Neural cell (in vitro differentiated cells): ENCODE results near the gene PRPH. TPM values are rescaled to one million over a fixed set of nuclear protein-coding genes. Genes with fewer than 3 reads are reported as not detected.
A peak's percentile ranks its signal among the peaks of the same experiment; 100 is the strongest.

Experiments used
- H2AFZ ChIP-seq: fragments of 200-600, 300-800 bp; sonication (generic), shearing (Covaris generic); 2 replicates; pipeline ENCODE4 v1.6.0; 2014; ENCODE audit warnings: low read depth, mild to moderate bottlenecking, antibody characterized with exemption, low read length, moderate library complexity
- H3F3A ChIP-seq: fragments of 200-600 bp; shearing (Covaris generic); 2 replicates; pipeline ENCODE4 v1.6.1; 2016; ENCODE audit warnings: mild to moderate bottlenecking, moderate library complexity, mixed read lengths, antibody characterized with exemption, low read length; ENCODE audit not compliant: insufficient read depth, poor library complexity, severe bottlenecking
- H3K27ac ChIP-seq: fragments of 200-600, 300-800 bp; sonication (generic), shearing (Covaris generic); 2 replicates; pipeline ENCODE4 v1.5.1; 2014; ENCODE audit warnings: mild to moderate bottlenecking, low read length, moderate library complexity
- H3K27me3 ChIP-seq: fragments of 300-800, 200-600 bp; sonication (generic), shearing (Covaris generic); 2 replicates; pipeline ENCODE4 v1.6.0; 2014; ENCODE audit warnings: mild to moderate bottlenecking, low read depth, low read length, moderate library complexity; ENCODE audit not compliant: insufficient read depth
- H3K36me3 ChIP-seq: fragments of 300-800, 200-600 bp; sonication (generic), shearing (Covaris generic); 2 replicates; pipeline ENCODE4 v1.5.1; 2014; ENCODE audit warnings: mild to moderate bottlenecking, antibody characterized with exemption, low read length, moderate library complexity; ENCODE audit not compliant: insufficient read depth
- H3K4me2 ChIP-seq: fragments of 300-800, 200-600 bp; sonication (generic), shearing (Covaris generic); 2 replicates; pipeline ENCODE4 v1.6.0; 2014; ENCODE audit warnings: mild to moderate bottlenecking, low read length
- H3K4me3 ChIP-seq: fragments of 300-800, 200-600 bp; sonication (generic), shearing (Covaris generic); 2 replicates; pipeline ENCODE4 v1.5.1; 2014; ENCODE audit warnings: mild to moderate bottlenecking, low read length, moderate library complexity
- H3K79me2 ChIP-seq: fragments of 200-600 bp; shearing (Covaris generic); replicated peaks from 2 replicates; pipeline ENCODE4 v1.6.0; 2014; ENCODE audit warnings: mild to moderate bottlenecking, low read length, moderate library complexity; ENCODE audit not compliant: insufficient read depth
- H3K9ac ChIP-seq: fragments of 300-800, 200-600 bp; sonication (generic), shearing (Covaris generic); 2 replicates; pipeline ENCODE4 v1.6.1; 2016; ENCODE audit warnings: mild to moderate bottlenecking, low read length, mixed read lengths
- H3K9me2 ChIP-seq: fragments of 200-600 bp; shearing (Covaris generic); 2 replicates; pipeline ENCODE4 v1.6.1; 2016; ENCODE audit warnings: mild to moderate bottlenecking, low read length, mixed read lengths; ENCODE audit not compliant: insufficient read depth
- H3K9me3 ChIP-seq: fragments of 200-600, 300-800 bp; sonication (generic), shearing (Covaris generic); 2 replicates; pipeline ENCODE4 v1.6.1; 2016; ENCODE audit warnings: mild to moderate bottlenecking, mixed run types, low read length, moderate library complexity, mixed read lengths
- H4K20me1 ChIP-seq: fragments of 200-600 bp; shearing (Covaris generic); 2 replicates; pipeline ENCODE4 v1.6.1; 2016; ENCODE audit warnings: mild to moderate bottlenecking, mixed run types; ENCODE audit not compliant: insufficient read depth
- EP300 ChIP-seq: fragments of 450-650 bp; conservative IDR thresholded peaks from 2 replicates; pipeline ENCODE4 v1.6.1; 2014; ENCODE audit warnings: antibody characterized with exemption, mild to moderate bottlenecking, moderate library complexity; ENCODE audit not compliant: poor library complexity, severe bottlenecking
- EZH2 ChIP-seq: fragments of 200-600, 300-800 bp; shearing (Covaris generic), sonication (generic); IDR thresholded peaks from 2 replicates; pipeline ENCODE4 v1.6.1; 2014; ENCODE audit warnings: antibody characterized with exemption, low read length, borderline replicate concordance, mild to moderate bottlenecking; ENCODE audit not compliant: insufficient read depth, poor library complexity, severe bottlenecking
- MXI1 ChIP-seq: fragments of 450-650 bp; conservative IDR thresholded peaks from 2 replicates; pipeline ENCODE4 v1.6.1; 2014; ENCODE audit warnings: antibody characterized with exemption, mild to moderate bottlenecking; ENCODE audit not compliant: poor library complexity, severe bottlenecking
- POLR2AphosphoS5 ChIP-seq: IDR thresholded peaks from 2 replicates; pipeline ENCODE4 v1.6.1; 2012
- RAD21 ChIP-seq: fragments of 450-650 bp; conservative IDR thresholded peaks from 2 replicates; pipeline ENCODE4 v1.6.1; 2014; ENCODE audit warnings: antibody characterized with exemption, mild to moderate bottlenecking, moderate library complexity
- SMC3 ChIP-seq: fragments of 450-650 bp; conservative IDR thresholded peaks from 2 replicates; pipeline ENCODE4 v1.6.1; 2014; ENCODE audit warnings: antibody characterized with exemption, mild to moderate bottlenecking, moderate library complexity; ENCODE audit not compliant: poor library complexity
- TAF1 ChIP-seq: IDR thresholded peaks from 2 replicates; pipeline ENCODE4 v1.6.1; 2012; ENCODE audit warnings: low read depth
- polyA plus RNA-seq: library from polyadenylated mRNA; depleted of rRNA; stranded (reverse); fragments of >200 nt; gene quantifications from 2 replicates; pipeline ENCODE4 v1.2.3, GENCODE V29; 2014
- TF ChIP-seq, protein P1 (sequence below): IDR thresholded peaks from 2 replicates; pipeline ENCODE4 v1.6.1; 2012; ENCODE audit warnings: borderline replicate concordance
- TF ChIP-seq, protein P2 (sequence below): fragments of 450-650 bp; IDR thresholded peaks from 2 replicates; pipeline ENCODE4 v1.5.1; 2014; ENCODE audit warnings: antibody characterized with exemption, mild to moderate bottlenecking, moderate library complexity; ENCODE audit not compliant: poor library complexity, severe bottlenecking

The PRPH gene
- polyA plus RNA-seq, 1 donor from 2014 or later, result not detected

DNA sequence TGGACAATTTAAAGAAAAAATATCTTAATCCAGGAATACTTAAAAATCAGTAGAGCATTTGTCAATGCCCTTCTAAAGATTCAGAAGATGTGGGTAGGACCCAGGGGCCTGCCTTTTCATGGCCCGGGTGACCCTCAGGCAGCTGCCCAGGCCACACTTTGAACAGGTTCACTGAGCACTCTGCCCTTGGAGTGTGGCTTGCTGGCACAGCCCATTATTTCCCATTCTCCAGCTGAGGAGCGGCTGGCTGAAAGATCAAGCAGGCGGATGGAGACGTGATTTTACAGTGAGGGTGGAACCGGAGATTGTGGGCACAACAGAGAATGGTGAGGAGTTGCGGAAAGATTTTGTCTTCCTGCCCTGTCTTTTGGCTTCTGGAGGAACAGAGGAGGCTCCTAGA is 7.1 kb upstream of the PRPH start:
- no peak overlapping the region for H3K4me3 ChIP-seq
- no peak overlapping the region for H3K27ac ChIP-seq
- H3K27me3 ChIP-seq, result peaks cover 1% of the 10 kb centered on the region
- H3F3A ChIP-seq, result no peaks in the 10 kb centered on the region
- no peaks in the 10 kb centered on the region for H4K20me1 ChIP-seq
- no peaks in the 10 kb centered on the region for H3K9me3 ChIP-seq
- no peaks in the 10 kb centered on the region for H3K9me2 ChIP-seq
- H3K36me3 ChIP-seq, result no peaks in the 10 kb centered on the region
- TF ChIP-seq, protein P1, sequence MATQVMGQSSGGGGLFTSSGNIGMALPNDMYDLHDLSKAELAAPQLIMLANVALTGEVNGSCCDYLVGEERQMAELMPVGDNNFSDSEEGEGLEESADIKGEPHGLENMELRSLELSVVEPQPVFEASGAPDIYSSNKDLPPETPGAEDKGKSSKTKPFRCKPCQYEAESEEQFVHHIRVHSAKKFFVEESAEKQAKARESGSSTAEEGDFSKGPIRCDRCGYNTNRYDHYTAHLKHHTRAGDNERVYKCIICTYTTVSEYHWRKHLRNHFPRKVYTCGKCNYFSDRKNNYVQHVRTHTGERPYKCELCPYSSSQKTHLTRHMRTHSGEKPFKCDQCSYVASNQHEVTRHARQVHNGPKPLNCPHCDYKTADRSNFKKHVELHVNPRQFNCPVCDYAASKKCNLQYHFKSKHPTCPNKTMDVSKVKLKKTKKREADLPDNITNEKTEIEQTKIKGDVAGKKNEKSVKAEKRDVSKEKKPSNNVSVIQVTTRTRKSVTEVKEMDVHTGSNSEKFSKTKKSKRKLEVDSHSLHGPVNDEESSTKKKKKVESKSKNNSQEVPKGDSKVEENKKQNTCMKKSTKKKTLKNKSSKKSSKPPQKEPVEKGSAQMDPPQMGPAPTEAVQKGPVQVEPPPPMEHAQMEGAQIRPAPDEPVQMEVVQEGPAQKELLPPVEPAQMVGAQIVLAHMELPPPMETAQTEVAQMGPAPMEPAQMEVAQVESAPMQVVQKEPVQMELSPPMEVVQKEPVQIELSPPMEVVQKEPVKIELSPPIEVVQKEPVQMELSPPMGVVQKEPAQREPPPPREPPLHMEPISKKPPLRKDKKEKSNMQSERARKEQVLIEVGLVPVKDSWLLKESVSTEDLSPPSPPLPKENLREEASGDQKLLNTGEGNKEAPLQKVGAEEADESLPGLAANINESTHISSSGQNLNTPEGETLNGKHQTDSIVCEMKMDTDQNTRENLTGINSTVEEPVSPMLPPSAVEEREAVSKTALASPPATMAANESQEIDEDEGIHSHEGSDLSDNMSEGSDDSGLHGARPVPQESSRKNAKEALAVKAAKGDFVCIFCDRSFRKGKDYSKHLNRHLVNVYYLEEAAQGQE, result no peak
- TF ChIP-seq EZH2, result no peak
- TF ChIP-seq, protein P2, sequence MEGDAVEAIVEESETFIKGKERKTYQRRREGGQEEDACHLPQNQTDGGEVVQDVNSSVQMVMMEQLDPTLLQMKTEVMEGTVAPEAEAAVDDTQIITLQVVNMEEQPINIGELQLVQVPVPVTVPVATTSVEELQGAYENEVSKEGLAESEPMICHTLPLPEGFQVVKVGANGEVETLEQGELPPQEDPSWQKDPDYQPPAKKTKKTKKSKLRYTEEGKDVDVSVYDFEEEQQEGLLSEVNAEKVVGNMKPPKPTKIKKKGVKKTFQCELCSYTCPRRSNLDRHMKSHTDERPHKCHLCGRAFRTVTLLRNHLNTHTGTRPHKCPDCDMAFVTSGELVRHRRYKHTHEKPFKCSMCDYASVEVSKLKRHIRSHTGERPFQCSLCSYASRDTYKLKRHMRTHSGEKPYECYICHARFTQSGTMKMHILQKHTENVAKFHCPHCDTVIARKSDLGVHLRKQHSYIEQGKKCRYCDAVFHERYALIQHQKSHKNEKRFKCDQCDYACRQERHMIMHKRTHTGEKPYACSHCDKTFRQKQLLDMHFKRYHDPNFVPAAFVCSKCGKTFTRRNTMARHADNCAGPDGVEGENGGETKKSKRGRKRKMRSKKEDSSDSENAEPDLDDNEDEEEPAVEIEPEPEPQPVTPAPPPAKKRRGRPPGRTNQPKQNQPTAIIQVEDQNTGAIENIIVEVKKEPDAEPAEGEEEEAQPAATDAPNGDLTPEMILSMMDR, result no peak
- no peak for TF ChIP-seq MXI1
- TF ChIP-seq TAF1, result no peak
- TF ChIP-seq POLR2AphosphoS5, result no peak
- TF ChIP-seq RAD21, result no peak
- TF ChIP-seq SMC3, result no peak
- no peak for TF ChIP-seq EP300
- H3K4me2 ChIP-seq, result no peak overlapping the region
- no peak overlapping the region for H3K9ac ChIP-seq
- no peak overlapping the region for H2AFZ ChIP-seq
- no peaks in the 10 kb centered on the region for H3K79me2 ChIP-seq

DNA sequence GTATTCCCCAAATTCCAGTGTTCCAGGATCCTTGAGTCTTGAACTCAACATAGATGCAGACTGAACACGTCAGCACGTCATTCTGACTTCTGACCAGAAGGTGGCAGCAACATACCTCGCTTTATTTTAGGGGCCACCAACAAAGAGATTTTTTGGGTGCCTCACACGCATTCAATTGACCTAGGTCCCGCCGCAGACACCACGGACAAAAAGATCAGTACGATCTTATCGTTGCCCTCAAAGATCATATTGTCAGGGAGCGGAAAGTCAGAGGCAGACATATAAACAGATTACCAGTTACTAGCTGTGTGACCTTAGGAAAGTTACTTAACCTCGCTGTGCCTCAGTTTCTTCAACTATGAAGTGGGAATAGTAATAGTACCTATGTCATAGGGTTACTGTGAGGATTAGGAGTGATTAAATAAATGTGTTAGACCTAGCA is 6.5 kb upstream of the PRPH start:
- TF ChIP-seq POLR2AphosphoS5 (no peak), TAF1 (no peak), EP300 (no peak), MXI1 (no peak), RAD21 (peak; percentile 92), SMC3 (peak; percentile 88), EZH2 (no peak)
- TF ChIP-seq, protein P1, result no peak
- TF ChIP-seq, protein P2, result peak; percentile 95
- Histone ChIP-seq H3K27ac (no peak overlapping the region), H3K27me3 (peaks cover 7% of the 10 kb centered on the region), H3K9me3 (no peaks in the 10 kb centered on the region), H3K79me2 (no peaks in the 10 kb centered on the region), H3K36me3 (no peaks in the 10 kb centered on the region), H3K9me2 (no peaks in the 10 kb centered on the region), H3K4me3 (no peak overlapping the region), H3K4me2 (no peak overlapping the region), H3K9ac (no peak overlapping the region), H2AFZ (no peak overlapping the region), H3F3A (no peaks in the 10 kb centered on the region), H4K20me1 (no peaks in the 10 kb centered on the region)
